ENCODE measurements around the gene GDPD4.

The GDPD4 gene

GRCh38 chr11:77284476-77285468 is 16.7 kb downstream of the GDPD4 start:
- no peak for DNase-seq (ENCODE audit: low spot score in 2 of 2)
- in situ Hi-C loops (cut with MboI; ENCODE audit: low sequenced_read_pairs), result no loop called here
- no peak overlapping the region for H3K4me3 ChIP-seq
- H3K36me3 ChIP-seq (replicated peaks), result no peaks in the 10 kb centered on the region
- no peaks in the 10 kb centered on the region for H3K9me3 ChIP-seq
- H3K4me1 ChIP-seq, result no peaks in the 10 kb centered on the region
- H3K27me3 ChIP-seq (ENCODE audit: low read depth), result peaks cover 7% of the 10 kb centered on the region; the same call in 1 of the 2 replicates

GRCh38 chr11:77283101-77283500 is 18.4 kb downstream of the GDPD4 start:
- no peaks in the 10 kb centered on the region for H3K9me3 ChIP-seq
- no peak for DNase-seq (ENCODE audit: low spot score in 2 of 2)
- in situ Hi-C loops (cut with MboI; ENCODE audit: low sequenced_read_pairs), result no loop called here
- peaks cover 7% of the 10 kb centered on the region; the same call in 1 of the 2 replicates for H3K27me3 ChIP-seq (ENCODE audit: low read depth)
- no peaks in the 10 kb centered on the region for H3K36me3 ChIP-seq (replicated peaks)
- H3K4me3 ChIP-seq, result no peak overlapping the region
- H3K4me1 ChIP-seq, result no peaks in the 10 kb centered on the region

- Histone ChIP-seq H3K4me3 (no peak overlapping the region), H3K9me3 (no peaks in the 10 kb centered on the region), H3K4me1 (no peaks in the 10 kb centered on the region), H3K27me3 (ENCODE audit: low read depth) (peaks cover 3% of the 10 kb centered on the region; the same call in 1 of the 2 replicates), H3K36me3 (replicated peaks) (no peaks in the 10 kb centered on the region)
- in situ Hi-C loops (cut with MboI; ENCODE audit: low sequenced_read_pairs), result no loop called here
- DNase-seq (ENCODE audit: low spot score in 2 of 2), result no peak
Observed at GRCh38 chr11:77278595-77279506, 22.6 kb downstream of the GDPD4 start.

- Histone ChIP-seq H3K4me3 (no peak overlapping the region), H3K9me3 (no peaks in the 10 kb centered on the region), H3K36me3 (replicated peaks) (no peaks in the 10 kb centered on the region), H3K27me3 (ENCODE audit: low read depth) (peaks cover 6% of the 10 kb centered on the region; the same call in 1 of the 2 replicates), H3K4me1 (no peaks in the 10 kb centered on the region)
- in situ Hi-C loops (cut with MboI; ENCODE audit: low sequenced_read_pairs), result no loop called here
- no peak for DNase-seq (ENCODE audit: low spot score in 2 of 2)
Observed at GRCh38 chr11:77276271-77276670, 25.2 kb downstream of the GDPD4 start.

- no peak for DNase-seq (ENCODE audit: low spot score in 2 of 2)
- Histone ChIP-seq H3K27me3 (ENCODE audit: low read depth) (peaks cover 6% of the 10 kb centered on the region; the same call in 1 of the 2 replicates), H3K9me3 (no peaks in the 10 kb centered on the region), H3K4me3 (no peak overlapping the region), H3K36me3 (replicated peaks) (no peaks in the 10 kb centered on the region), H3K4me1 (no peaks in the 10 kb centered on the region)
- in situ Hi-C loops (cut with MboI; ENCODE audit: low sequenced_read_pairs), result no loop called here
Observed at GRCh38 chr11:77270921-77271320, 30.6 kb downstream of the GDPD4 start.

- Histone ChIP-seq H3K4me3 (no peak overlapping the region), H3K4me1 (no peaks in the 10 kb centered on the region), H3K9me3 (no peaks in the 10 kb centered on the region), H3K27me3 (ENCODE audit: low read depth) (peaks cover 6% of the 10 kb centered on the region), H3K36me3 (replicated peaks) (no peaks in the 10 kb centered on the region)
- DNase-seq (ENCODE audit: low spot score in 2 of 2), result no peak
- in situ Hi-C loops (cut with MboI; ENCODE audit: low sequenced_read_pairs), result no loop called here
Observed at GRCh38 chr11:77269484-77270123, 31.9 kb downstream of the GDPD4 start.

GRCh38 chr11:77267962-77268361 is 33.5 kb downstream of the GDPD4 start:
- peaks cover 4% of the 10 kb centered on the region for H3K27me3 ChIP-seq (ENCODE audit: low read depth)
- H3K4me3 ChIP-seq, result no peak overlapping the region
- in situ Hi-C loops (cut with MboI; ENCODE audit: low sequenced_read_pairs), result no loop called here
- no peaks in the 10 kb centered on the region for H3K9me3 ChIP-seq
- no peaks in the 10 kb centered on the region for H3K36me3 ChIP-seq (replicated peaks)
- H3K4me1 ChIP-seq, result no peaks in the 10 kb centered on the region
- DNase-seq (ENCODE audit: low spot score in 2 of 2), result no peak

- Histone ChIP-seq H3K27me3 (ENCODE audit: low read depth) (peaks cover 4% of the 10 kb centered on the region), H3K9me3 (no peaks in the 10 kb centered on the region), H3K36me3 (replicated peaks) (no peaks in the 10 kb centered on the region), H3K4me3 (no peak overlapping the region), H3K4me1 (no peaks in the 10 kb centered on the region)
- in situ Hi-C loops (cut with MboI; ENCODE audit: low sequenced_read_pairs), result no loop called here
- no peak for DNase-seq (ENCODE audit: low spot score in 2 of 2)
Observed at GRCh38 chr11:77266766-77267165, 34.7 kb downstream of the GDPD4 start.

- Histone ChIP-seq H3K36me3 (replicated peaks) (no peaks in the 10 kb centered on the region), H3K4me1 (no peaks in the 10 kb centered on the region), H3K27me3 (ENCODE audit: low read depth) (peaks cover 4% of the 10 kb centered on the region; the same call in 1 of the 2 replicates), H3K9me3 (no peaks in the 10 kb centered on the region), H3K4me3 (no peak overlapping the region)
- in situ Hi-C loops (cut with MboI; ENCODE audit: low sequenced_read_pairs), result no loop called here
- no peak for DNase-seq (ENCODE audit: low spot score in 2 of 2)
Observed at GRCh38 chr11:77262803-77263202, 38.7 kb downstream of the GDPD4 start.

- Histone ChIP-seq H3K36me3 (replicated peaks) (0 out of 2 replicates have a peak, but pooled peaks cover 3% of the 10 kb centered on the region), H3K4me1 (no peaks in the 10 kb centered on the region), H3K4me3 (no peak overlapping the region), H3K9me3 (no peaks in the 10 kb centered on the region), H3K27me3 (ENCODE audit: low read depth) (peaks cover 2% of the 10 kb centered on the region)
- in situ Hi-C loops (cut with MboI; ENCODE audit: low sequenced_read_pairs), result no loop called here
- no peak for DNase-seq (ENCODE audit: low spot score in 2 of 2)
Observed at GRCh38 chr11:77259641-77260040, 41.8 kb downstream of the GDPD4 start.

GRCh38 chr11:77253690-77254089 is 47.8 kb downstream of the GDPD4 start:
- in situ Hi-C loops (cut with MboI; ENCODE audit: low sequenced_read_pairs), result no loop called here
- Histone ChIP-seq H3K9me3 (no peaks in the 10 kb centered on the region), H3K36me3 (replicated peaks) (0 out of 2 replicates have a peak, but pooled peaks cover 3% of the 10 kb centered on the region), H3K4me1 (no peaks in the 10 kb centered on the region), H3K27me3 (ENCODE audit: low read depth) (peaks cover 3% of the 10 kb centered on the region; the same call in 1 of the 2 replicates), H3K4me3 (no peak overlapping the region)
- no peak for DNase-seq (ENCODE audit: low spot score in 2 of 2)

- 0 out of 2 replicates have a peak, but pooled peaks cover 3% of the 10 kb centered on the region for H3K36me3 ChIP-seq (replicated peaks)
- in situ Hi-C loops (cut with MboI; ENCODE audit: low sequenced_read_pairs), result no loop called here
- peaks cover 3% of the 10 kb centered on the region; the same call in 1 of the 2 replicates for H3K27me3 ChIP-seq (ENCODE audit: low read depth)
- no peaks in the 10 kb centered on the region for H3K9me3 ChIP-seq
- no peaks in the 10 kb centered on the region for H3K4me1 ChIP-seq
- DNase-seq (ENCODE audit: low spot score in 2 of 2), result no peak
- H3K4me3 ChIP-seq, result no peak overlapping the region
Observed at GRCh38 chr11:77252555-77253270, 48.8 kb downstream of the GDPD4 start.

All from HAP-1 (cell line).